ENCODE data around the gene RNF227. TPM values are rescaled to one million over a fixed set of nuclear protein-coding genes. Genes with fewer than 3 reads are reported as not detected.

RNF227 gene
- total RNA-seq, 2 experiments from 2014 or later, result 3.8 to 5.6 TPM

Other genes with a start within 250 kb of the RNF227 start
- 100 to 1,000 TPM; 127 to 165 TPM for gene TP53, start 228.8 kb downstream of the RNF227 start, total RNA-seq
- gene WRAP53, start 227.8 kb downstream of the RNF227 start, total RNA-seq, result 10 to 100 TPM; 23.5 to 27.1 TPM
- gene EFNB3, start 211.1 kb downstream of the RNF227 start, total RNA-seq, result not detected
- not detected for gene DNAH2, start 198.5 kb downstream of the RNF227 start, total RNA-seq
- 10 to 100 TPM; 37.3 to 46.2 TPM for gene KDM6B, start 82.1 kb downstream of the RNF227 start, total RNA-seq
- 1 to 10 TPM; 3.5 to 5.6 TPM for gene TMEM88, start 61.2 kb downstream of the RNF227 start, total RNA-seq
- 10 to 100 TPM; 64.7 to 79.8 TPM for gene NAA38, start 58.7 kb downstream of the RNF227 start, total RNA-seq
- 10 to 100 TPM; 12.5 to 12.6 TPM for gene CYB5D1, start 58.3 kb downstream of the RNF227 start, total RNA-seq
- 100 to 1,000 TPM; 145 to 161 TPM for gene CHD3, start 27.5 kb downstream of the RNF227 start, total RNA-seq
- 1 to 10 TPM; 6.6 to 8.3 TPM for gene KCNAB3, start 13.6 kb upstream of the RNF227 start, total RNA-seq
- gene TRAPPC1, start 15.7 kb upstream of the RNF227 start, total RNA-seq, result 100 to 1,000 TPM; 166 to 169 TPM
- gene CNTROB, start 15.9 kb upstream of the RNF227 start, total RNA-seq, result 10 to 100 TPM; 53.0 to 80.5 TPM
- gene GUCY2D, start 86.3 kb upstream of the RNF227 start, total RNA-seq, result not detected
- under 1 TPM; 0.09 to 0.18 TPM for gene ALOX15B, start 122.8 kb upstream of the RNF227 start, total RNA-seq
- gene ALOX12B, start 171.4 kb upstream of the RNF227 start, total RNA-seq, result 1 to 10 TPM; 3.3 to 3.6 TPM
- under 1 TPM; 0.27 to 0.28 TPM for gene ALOXE3, start 202.2 kb upstream of the RNF227 start, total RNA-seq
- 1 to 10 TPM; 2.4 to 3.2 TPM for gene HES7, start 207.8 kb upstream of the RNF227 start, total RNA-seq
- gene PER1, start 236.1 kb upstream of the RNF227 start, total RNA-seq, result 10 to 100 TPM; 46.5 to 55.9 TPM
- 10 to 100 TPM; 26.7 to 27.8 TPM for gene VAMP2, start 246.7 kb upstream of the RNF227 start, total RNA-seq